ENCODE measurements around the gene GNAO1. TPM values are rescaled to one million over a fixed set of nuclear protein-coding genes. Genes with fewer than 3 reads are reported as not detected.

Gene GNAO1
- total RNA-seq, 1 donor from 2014 or later, result 15.4 TPM

- Histone ChIP-seq H3K4me1 (peaks cover 18% of the 10 kb centered on the region), H3K36me3 (peaks cover 9% of the 10 kb centered on the region), H3K4me3 (peak overlapping the region; percentile 63), H3K27me3 (ENCODE audit: low read depth) (no peaks in the 10 kb centered on the region), H3K27ac (replicated peaks) (peak overlapping the region; percentile 70), H3K9me3 (replicated peaks) (no peaks in the 10 kb centered on the region)
- TF ChIP-seq, protein P1, sequence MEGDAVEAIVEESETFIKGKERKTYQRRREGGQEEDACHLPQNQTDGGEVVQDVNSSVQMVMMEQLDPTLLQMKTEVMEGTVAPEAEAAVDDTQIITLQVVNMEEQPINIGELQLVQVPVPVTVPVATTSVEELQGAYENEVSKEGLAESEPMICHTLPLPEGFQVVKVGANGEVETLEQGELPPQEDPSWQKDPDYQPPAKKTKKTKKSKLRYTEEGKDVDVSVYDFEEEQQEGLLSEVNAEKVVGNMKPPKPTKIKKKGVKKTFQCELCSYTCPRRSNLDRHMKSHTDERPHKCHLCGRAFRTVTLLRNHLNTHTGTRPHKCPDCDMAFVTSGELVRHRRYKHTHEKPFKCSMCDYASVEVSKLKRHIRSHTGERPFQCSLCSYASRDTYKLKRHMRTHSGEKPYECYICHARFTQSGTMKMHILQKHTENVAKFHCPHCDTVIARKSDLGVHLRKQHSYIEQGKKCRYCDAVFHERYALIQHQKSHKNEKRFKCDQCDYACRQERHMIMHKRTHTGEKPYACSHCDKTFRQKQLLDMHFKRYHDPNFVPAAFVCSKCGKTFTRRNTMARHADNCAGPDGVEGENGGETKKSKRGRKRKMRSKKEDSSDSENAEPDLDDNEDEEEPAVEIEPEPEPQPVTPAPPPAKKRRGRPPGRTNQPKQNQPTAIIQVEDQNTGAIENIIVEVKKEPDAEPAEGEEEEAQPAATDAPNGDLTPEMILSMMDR (IDR thresholded peaks at IDR 0.05; ENCODE audit: borderline replicate concordance), result peak; percentile 90
- intact Hi-C loops (cut with micrococcal nuclease), result no loop called here
- DNase-seq, result peak; percentile 80
Observed at GRCh38 chr16:56356276-56357240, 165.3 kb downstream of the GNAO1 start.

DNA sequence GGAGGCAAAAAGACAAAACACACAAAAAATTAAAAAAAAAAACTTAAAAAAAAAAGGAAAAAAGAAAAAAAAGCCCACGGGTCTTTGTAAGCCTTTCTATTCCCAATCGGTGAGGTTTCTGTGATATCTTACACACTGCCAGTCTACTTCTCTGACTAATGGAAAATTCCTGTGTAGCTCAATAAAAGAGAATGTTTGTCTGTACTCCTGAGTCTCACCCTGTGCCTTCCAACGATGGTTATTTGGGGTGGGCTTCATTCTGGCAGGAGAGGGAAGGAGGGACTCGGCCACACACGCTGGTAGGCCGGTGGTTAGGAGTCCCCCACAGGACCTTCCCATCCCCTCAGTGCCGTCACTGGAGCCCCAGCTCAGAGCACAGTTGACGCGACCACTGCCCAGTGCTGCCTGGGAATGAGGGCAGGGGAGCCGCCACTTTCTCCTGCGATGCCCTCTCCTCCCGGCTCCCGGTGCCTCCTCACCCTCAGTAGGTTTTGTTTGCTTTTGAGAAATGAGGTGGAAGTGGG, 166.0 kb downstream of the GNAO1 start:
- TF ChIP-seq, protein P1 (IDR thresholded peaks at IDR 0.05; ENCODE audit: borderline replicate concordance), result no peak
- peak overlapping the region; percentile 63 for H3K4me3 ChIP-seq
- H3K27me3 ChIP-seq (ENCODE audit: low read depth), result no peaks in the 10 kb centered on the region
- H3K27ac ChIP-seq (replicated peaks), result peak overlapping the region; percentile 70
- peaks cover 16% of the 10 kb centered on the region for H3K36me3 ChIP-seq
- intact Hi-C loops (cut with micrococcal nuclease), result no loop called here
- H3K9me3 ChIP-seq (replicated peaks), result no peaks in the 10 kb centered on the region
- peaks cover 18% of the 10 kb centered on the region for H3K4me1 ChIP-seq
- peak; percentile 7 for DNase-seq

DNA sequence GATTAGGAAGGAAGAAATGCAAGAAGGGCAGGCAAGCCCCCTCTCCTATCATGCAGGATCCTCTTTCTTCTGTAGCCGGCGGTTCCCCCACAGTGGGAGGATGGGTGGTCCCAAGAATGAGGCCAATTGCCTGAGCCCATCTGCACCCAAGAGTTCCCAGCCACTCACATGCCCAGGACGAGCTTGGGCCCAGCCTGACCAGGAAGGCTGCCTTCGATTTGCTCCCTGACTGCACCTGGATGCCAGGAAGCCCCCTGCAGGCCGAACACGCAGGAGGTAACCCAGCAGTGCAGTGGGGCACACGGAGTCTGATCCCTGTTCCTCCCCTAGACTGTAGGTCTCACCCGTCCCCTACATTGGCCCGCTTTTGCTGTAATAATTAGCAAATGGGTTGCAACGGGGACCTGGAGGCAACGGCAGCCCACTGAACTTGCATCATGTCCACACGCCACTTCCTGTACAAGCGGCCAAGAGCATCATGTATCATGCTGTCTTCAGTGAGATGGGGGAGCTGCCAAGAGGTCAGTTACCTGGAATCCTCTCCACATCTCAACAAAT, 166.6 kb downstream of the GNAO1 start:
- peak; percentile 15 for DNase-seq
- H3K4me1 ChIP-seq, result peaks cover 18% of the 10 kb centered on the region
- intact Hi-C loops (cut with micrococcal nuclease), result no loop called here
- H3K4me3 ChIP-seq, result no peak overlapping the region
- H3K27ac ChIP-seq (replicated peaks), result peak overlapping the region; percentile 70
- no peaks in the 10 kb centered on the region for H3K27me3 ChIP-seq (ENCODE audit: low read depth)
- TF ChIP-seq, protein P1 (IDR thresholded peaks at IDR 0.05; ENCODE audit: borderline replicate concordance), result no peak
- peaks cover 21% of the 10 kb centered on the region for H3K36me3 ChIP-seq
- H3K9me3 ChIP-seq (replicated peaks), result no peaks in the 10 kb centered on the region

DNA sequence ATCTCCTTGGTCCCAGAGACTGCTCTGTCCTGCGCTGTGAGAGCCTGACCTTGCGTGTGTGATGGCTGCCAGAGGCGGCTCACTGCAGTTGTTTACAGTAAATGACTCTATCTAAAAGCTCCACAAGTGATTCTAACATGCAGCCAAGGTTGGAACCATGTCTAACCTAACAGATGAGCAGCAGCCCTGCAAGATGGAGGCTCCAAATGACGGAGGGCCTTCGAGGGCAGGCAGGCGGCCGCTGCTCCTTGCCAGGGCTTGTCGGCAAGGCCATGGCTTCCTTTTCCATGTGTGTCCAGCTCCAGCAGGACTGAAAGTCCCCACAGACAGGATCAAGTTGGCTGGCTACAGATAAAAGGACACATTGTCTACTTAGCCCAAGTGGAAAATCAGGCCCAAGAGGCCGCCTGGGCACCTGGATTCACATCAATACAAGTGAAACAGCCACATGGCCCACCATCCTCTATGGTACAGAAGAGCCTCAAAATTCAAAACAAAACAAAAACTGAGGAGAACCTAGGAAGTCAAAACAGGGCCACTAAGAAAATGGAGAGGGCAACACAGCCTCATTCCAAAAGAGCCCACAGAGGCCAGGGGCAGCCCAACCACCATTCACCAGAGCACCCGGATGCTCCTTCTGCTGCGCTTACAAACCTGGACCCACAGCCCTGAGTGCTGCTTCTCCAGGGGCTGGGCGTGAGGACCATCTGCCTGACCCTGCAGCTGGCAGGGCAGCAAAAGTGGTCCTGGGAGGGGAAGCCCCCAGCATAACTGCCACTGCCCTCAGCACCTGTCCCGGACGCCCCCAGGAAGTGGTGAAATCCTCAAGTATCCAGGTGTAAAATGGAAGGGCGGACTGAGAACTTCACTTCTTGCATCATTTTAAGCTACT, 169.1 kb downstream of the GNAO1 start:
- Histone ChIP-seq H3K4me3 (no peak overlapping the region), H3K27ac (replicated peaks) (no peak overlapping the region), H3K4me1 (peaks cover 18% of the 10 kb centered on the region), H3K9me3 (replicated peaks) (no peaks in the 10 kb centered on the region), H3K36me3 (peaks cover 46% of the 10 kb centered on the region), H3K27me3 (ENCODE audit: low read depth) (no peaks in the 10 kb centered on the region)
- no peak for DNase-seq
- intact Hi-C loops (cut with micrococcal nuclease), result no loop called here
- TF ChIP-seq, protein P1 (IDR thresholded peaks at IDR 0.05; ENCODE audit: borderline replicate concordance), result no peak

Data from left ventricle myocardium inferior (tissue), 1 donor.